Progenitor cell of endocrine pancreas (in vitro differentiated cells): ENCODE measurements around the gene CCDC61. TPM values are rescaled to one million over a fixed set of nuclear protein-coding genes. Genes with fewer than 3 reads are reported as not detected.

Experiments
- DNase-seq: peaks from one replicate; pipeline ENCODE4 v3.0.0; 2021; ENCODE audit warnings: low spot score; ENCODE audit not compliant: unreplicated experiment
- H3K27ac Mint-ChIP-seq: 2 replicates; pipeline ENCODE4 v1.8.0; 2021; ENCODE audit warnings: mild to moderate bottlenecking, moderate library complexity, mixed read lengths
- H3K27me3 Mint-ChIP-seq: 2 replicates; pipeline ENCODE4 v1.8.0; 2021; ENCODE audit warnings: mixed read lengths
- H3K36me3 Mint-ChIP-seq: 2 replicates; pipeline ENCODE4 v1.8.0; 2022; ENCODE audit warnings: mixed read lengths; ENCODE audit not compliant: insufficient read depth
- H3K4me1 Mint-ChIP-seq: 2 replicates; pipeline ENCODE4 v1.8.0; 2021; ENCODE audit warnings: low read depth, mixed read lengths
- H3K4me3 Mint-ChIP-seq: 2 replicates; pipeline ENCODE4 v1.8.0; 2021; ENCODE audit warnings: low read depth, mild to moderate bottlenecking, moderate library complexity, mixed read lengths
- H3K9me3 Mint-ChIP-seq: 2 replicates; pipeline ENCODE4 v1.8.0; 2021; ENCODE audit warnings: low read depth, mixed read lengths
- CTCF ChIP-seq: fragments of 200-600 bp; sonication (generic); IDR thresholded peaks from one replicate; pipeline ENCODE4 v1.5.0; 2021; ENCODE audit warnings: antibody characterized with exemption, mild to moderate bottlenecking; ENCODE audit not compliant: unreplicated experiment
- total RNA-seq: library from RNA; stranded (reverse); gene quantifications from 2 replicates; pipeline ENCODE4 v1.2.1, GENCODE V29; 2021

CCDC61 gene
- total RNA-seq, 1 donor from 2014 or later: 22.2 TPM

DNA sequence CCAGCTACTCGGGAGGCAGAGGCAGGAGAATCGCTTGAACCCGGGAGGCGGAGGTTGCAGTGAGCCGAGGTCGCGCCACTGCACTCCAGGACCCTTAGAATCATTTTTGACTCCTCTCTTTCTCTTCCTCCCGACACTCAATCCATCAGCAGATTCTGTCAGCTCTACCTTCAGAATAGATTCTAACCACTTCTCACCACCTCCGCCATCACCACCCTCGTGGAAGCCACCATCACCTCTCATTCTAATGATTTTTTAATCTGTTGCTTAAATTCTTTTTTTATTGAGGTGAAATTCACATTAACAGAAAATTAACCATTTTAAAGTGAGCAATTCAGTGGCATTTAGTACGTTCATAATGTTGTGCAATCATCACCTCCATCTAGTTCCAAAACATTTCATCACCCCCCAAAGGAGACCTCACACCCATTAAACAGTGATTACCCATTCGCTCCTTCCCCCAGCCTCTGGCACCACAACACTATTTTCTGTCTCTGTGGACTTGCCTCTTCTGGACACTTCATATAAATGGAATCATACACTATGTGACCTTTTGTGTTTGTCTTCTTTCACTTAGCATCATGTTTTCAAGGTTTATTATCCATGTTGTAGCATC, 5.0 kb upstream of the CCDC61 start:
- Mint-ChIP-seq H3K36me3 (no peaks in the 10 kb centered on the region), H3K27me3 (peaks cover 22% of the 10 kb centered on the region)
- no peak for TF ChIP-seq CTCF

DNA sequence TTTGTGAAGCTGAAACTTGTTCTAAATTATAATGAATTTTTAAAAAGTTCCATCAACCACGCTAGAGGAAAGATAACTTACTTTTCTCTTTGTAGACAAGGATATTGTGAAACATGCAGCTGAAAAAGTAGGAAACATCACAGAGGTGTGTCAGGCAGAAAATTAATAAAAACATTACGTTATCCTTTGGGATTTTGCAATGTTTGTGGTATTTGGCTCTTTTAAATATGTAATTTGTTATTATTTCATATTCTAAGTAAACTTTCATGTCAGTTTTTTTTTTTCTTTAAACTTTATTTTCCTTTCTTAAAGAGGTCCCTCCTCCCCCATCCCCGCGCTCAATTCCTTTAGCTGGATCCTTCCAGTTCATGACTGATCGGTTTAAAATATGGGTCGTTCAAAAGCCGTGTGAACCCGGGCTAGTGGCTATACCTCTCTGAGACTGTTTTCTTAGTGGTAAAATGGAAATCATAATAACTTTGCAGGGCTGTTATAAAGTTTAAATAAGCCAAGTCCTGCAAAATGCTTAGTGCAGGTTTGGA, 740 bp upstream of the CCDC61 start:
- peak overlapping the region; percentile 17 for H3K4me3 Mint-ChIP-seq
- H3K36me3 Mint-ChIP-seq: peaks cover 1% of the 10 kb centered on the region
- H3K9me3 Mint-ChIP-seq: no peaks in the 10 kb centered on the region
- TF ChIP-seq CTCF: no peak
- H3K27ac Mint-ChIP-seq: no peak overlapping the region
- no peak for DNase-seq
- peaks cover 20% of the 10 kb centered on the region for H3K27me3 Mint-ChIP-seq
- peaks cover 7% of the 10 kb centered on the region for H3K4me1 Mint-ChIP-seq

More for the DNA sequence above, 5.0 kb upstream of the CCDC61 start:
- Mint-ChIP-seq H3K4me1 (no peaks in the 10 kb centered on the region), H3K4me3 (no peak overlapping the region), H3K27ac (no peak overlapping the region), H3K9me3 (no peaks in the 10 kb centered on the region)
- no peak for DNase-seq

GRCh38 chr19:45995715-45996385, 583 bp downstream of the CCDC61 start:
- no peak for TF ChIP-seq CTCF
- H3K36me3 Mint-ChIP-seq: peaks cover 1% of the 10 kb centered on the region
- H3K9me3 Mint-ChIP-seq: no peaks in the 10 kb centered on the region

DNA sequence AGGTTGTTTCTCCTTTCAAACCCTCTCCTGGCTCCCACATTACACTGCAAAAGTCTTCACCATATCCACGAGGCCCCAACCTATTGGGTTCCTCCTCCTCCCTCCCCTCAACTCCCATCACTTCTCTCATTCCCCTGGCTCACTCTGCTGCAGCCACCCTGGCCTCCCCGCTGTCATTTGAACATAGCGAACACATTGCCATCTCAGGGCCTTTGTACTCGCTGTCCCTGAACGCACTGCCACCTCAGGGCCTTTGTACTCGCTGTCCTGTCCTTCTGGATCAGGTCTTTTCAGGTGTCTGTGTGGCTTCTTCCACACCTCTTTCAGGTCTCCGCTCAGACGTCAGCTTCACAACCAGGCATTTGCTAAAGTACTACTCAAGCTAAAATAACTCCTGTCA, 1.7 kb downstream of the CCDC61 start:
- H3K27ac Mint-ChIP-seq: no peak overlapping the region

More at GRCh38 chr19:45995715-45996385, 583 bp downstream of the CCDC61 start:
- Mint-ChIP-seq H3K27me3 (peaks cover 23% of the 10 kb centered on the region), H3K4me1 (peaks cover 16% of the 10 kb centered on the region), H3K4me3 (no peak overlapping the region), H3K27ac (no peak overlapping the region)
- DNase-seq: no peak

GRCh38 chr19:45998834-45999233, 3.6 kb downstream of the CCDC61 start:
- H3K27ac Mint-ChIP-seq: no peak overlapping the region
- peaks cover 4% of the 10 kb centered on the region for H3K36me3 Mint-ChIP-seq
- no peaks in the 10 kb centered on the region for H3K9me3 Mint-ChIP-seq
- peaks cover 26% of the 10 kb centered on the region for H3K27me3 Mint-ChIP-seq
- H3K4me1 Mint-ChIP-seq: peaks cover 16% of the 10 kb centered on the region
- TF ChIP-seq CTCF: no peak
- H3K4me3 Mint-ChIP-seq: no peak overlapping the region
- DNase-seq: no peak

More for the DNA sequence above, 1.7 kb downstream of the CCDC61 start:
- peaks cover 2% of the 10 kb centered on the region for H3K36me3 Mint-ChIP-seq
- no peak for TF ChIP-seq CTCF
- no peak for DNase-seq
- H3K4me1 Mint-ChIP-seq: peaks cover 16% of the 10 kb centered on the region
- H3K9me3 Mint-ChIP-seq: no peaks in the 10 kb centered on the region
- H3K4me3 Mint-ChIP-seq: no peak overlapping the region
- H3K27me3 Mint-ChIP-seq: peaks cover 26% of the 10 kb centered on the region
